Tibial nerve (tissue), 3 donors: ENCODE measurements around the gene ZNF618.

Source experiments
- POLR2A ChIP-seq, 2 donors: fragments of 450-650 bp; IDR thresholded peaks; one replicate each; pipeline ENCODE4 v1.6.1; 2017; ENCODE audit warnings: antibody characterized with exemption in 2 of 2, mild to moderate bottlenecking in 2 of 2, moderate library complexity in 2 of 2
- TF ChIP-seq, protein P1 (sequence below), 5 experiments: fragments of 200-600 bp in 3 of 5; fragments of 450-650 bp in 2 of 5; sonication (generic) in 3 of 5; IDR thresholded peaks; one replicate each; pipeline ENCODE4 v1.5.1; 2016 to 2019; ENCODE audit warnings: antibody characterized with exemption in 5 of 5, mild to moderate bottlenecking in 3 of 5, moderate library complexity in 2 of 5

DNA sequence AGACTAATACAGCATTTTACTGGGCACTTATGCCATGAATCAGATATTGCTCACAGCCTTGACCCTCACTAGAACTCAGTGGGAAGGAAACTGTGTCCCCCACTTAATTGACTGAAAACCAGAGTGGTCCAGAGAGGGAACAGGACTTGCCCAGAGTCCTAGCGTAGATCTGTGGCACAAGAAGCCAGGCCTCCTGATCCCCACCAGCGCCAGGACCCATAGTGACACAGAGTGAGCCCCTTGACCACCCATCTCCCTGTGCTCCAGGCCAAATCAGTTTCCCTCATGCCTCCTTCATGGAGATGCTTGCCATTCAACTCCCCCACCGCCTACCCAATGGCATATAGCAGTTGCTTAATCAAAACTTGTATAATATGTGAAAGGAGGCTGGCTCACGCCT, 214.7 kb downstream of the ZNF618 start:
- TF ChIP-seq, protein P1, sequence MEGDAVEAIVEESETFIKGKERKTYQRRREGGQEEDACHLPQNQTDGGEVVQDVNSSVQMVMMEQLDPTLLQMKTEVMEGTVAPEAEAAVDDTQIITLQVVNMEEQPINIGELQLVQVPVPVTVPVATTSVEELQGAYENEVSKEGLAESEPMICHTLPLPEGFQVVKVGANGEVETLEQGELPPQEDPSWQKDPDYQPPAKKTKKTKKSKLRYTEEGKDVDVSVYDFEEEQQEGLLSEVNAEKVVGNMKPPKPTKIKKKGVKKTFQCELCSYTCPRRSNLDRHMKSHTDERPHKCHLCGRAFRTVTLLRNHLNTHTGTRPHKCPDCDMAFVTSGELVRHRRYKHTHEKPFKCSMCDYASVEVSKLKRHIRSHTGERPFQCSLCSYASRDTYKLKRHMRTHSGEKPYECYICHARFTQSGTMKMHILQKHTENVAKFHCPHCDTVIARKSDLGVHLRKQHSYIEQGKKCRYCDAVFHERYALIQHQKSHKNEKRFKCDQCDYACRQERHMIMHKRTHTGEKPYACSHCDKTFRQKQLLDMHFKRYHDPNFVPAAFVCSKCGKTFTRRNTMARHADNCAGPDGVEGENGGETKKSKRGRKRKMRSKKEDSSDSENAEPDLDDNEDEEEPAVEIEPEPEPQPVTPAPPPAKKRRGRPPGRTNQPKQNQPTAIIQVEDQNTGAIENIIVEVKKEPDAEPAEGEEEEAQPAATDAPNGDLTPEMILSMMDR (IDR thresholded peaks at IDR 0.05), result no peak
- no peak for TF ChIP-seq POLR2A (IDR thresholded peaks at IDR 0.05)
